Activated T-cell treated with anti-CD3 and anti-CD28 coated beads, Interleukin-2, amount 50 U/mL, for 48 hours (primary cell): ENCODE measurements around the gene GRIN1.

ENCODE experiments used
- DNase-seq, 2 experiments: peaks; one replicate each; pipeline ENCODE4 v3.0.0-alpha.2; 2020

Gene GRIN1

DNA sequence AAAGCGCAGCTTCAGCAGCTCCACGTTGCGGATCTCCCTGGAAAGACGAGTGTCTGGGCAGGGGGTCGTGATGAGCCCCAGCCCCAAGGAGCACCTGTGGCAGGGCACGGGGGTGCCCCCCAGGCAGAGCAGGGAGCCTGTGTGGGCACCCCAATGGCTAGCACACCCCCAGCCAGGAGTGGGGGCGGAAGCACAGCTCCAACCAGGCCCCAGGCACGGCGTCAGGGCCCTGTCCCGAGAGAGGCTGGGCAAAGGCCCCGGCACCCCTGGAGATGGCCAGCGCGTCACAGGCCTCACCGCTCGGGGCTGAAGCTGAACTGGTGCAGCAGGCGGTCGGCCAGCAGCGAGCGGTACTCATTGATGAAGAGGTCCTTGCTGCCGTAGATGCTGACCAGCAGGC is 41.5 kb downstream of the GRIN1 start:
- no peak for DNase-seq

DNA sequence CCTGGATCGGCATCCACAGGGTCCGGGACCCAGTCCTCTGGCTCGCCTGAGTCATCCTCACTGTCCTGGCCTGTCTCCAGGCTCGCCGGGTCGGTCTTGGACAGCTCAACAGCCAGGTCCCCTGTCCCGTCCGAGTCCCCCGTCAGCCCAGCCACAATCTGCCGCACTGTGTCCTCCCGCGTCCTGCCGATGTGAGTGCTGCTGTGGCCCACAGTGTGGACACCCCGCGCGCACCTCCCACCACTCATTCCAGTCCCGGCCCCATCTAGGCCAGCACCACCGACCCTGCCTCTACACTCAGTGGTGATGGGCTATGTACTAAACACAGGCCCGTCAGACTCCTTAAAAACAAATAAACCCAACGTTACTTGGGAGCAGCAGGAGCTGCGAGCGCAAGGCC is 42.7 kb downstream of the GRIN1 start:
- no peak for DNase-seq

DNA sequence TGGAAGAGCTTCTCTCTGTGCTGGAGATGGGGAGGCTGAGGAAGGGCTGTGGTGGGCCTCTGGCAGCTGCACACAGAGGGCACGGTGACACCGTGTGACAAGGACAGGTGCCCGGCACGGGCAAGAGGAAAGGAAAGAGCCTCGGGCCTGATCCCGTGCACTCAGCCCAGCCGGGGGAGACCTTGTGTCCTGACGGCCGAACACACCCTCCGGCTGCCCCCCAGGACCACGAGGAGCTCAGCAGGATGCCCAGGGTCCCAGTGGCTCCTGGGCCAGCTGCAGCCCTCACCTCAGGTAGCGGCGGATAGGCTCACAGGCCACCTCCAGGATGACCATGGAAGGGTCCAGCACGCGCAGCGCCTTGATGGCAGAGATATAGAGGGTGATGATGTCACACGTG is 43.9 kb downstream of the GRIN1 start:
- no peak for DNase-seq

DNA sequence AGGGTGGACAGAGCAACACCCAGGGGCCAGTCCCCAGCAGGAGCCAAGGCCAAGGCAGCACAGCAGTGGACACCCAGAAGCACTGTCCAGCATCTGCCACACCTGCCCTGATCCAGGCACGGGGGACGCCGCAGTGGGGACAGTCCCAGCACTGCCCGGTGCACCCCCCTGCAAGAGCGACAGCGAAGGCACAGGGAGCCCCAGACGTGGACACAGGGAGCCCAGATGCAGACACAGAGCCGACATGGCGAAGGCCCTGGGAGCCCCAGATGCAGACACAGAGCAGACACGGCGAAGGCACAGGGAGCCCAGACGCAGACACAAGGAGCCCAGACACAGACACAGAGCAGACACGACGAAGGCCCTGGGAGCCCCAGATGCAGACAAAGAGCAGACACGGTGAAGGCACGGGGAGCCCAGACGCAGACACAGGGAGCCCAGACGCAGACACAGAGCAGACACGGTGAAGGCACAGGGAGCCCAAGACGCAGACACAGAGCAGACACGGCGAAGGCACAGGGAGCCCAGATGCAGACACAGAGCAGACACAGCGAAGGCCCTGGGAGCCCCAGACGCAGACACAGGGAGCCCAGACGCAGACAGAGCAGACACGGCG is 45.1 kb downstream of the GRIN1 start:
- DNase-seq: no peak

DNA sequence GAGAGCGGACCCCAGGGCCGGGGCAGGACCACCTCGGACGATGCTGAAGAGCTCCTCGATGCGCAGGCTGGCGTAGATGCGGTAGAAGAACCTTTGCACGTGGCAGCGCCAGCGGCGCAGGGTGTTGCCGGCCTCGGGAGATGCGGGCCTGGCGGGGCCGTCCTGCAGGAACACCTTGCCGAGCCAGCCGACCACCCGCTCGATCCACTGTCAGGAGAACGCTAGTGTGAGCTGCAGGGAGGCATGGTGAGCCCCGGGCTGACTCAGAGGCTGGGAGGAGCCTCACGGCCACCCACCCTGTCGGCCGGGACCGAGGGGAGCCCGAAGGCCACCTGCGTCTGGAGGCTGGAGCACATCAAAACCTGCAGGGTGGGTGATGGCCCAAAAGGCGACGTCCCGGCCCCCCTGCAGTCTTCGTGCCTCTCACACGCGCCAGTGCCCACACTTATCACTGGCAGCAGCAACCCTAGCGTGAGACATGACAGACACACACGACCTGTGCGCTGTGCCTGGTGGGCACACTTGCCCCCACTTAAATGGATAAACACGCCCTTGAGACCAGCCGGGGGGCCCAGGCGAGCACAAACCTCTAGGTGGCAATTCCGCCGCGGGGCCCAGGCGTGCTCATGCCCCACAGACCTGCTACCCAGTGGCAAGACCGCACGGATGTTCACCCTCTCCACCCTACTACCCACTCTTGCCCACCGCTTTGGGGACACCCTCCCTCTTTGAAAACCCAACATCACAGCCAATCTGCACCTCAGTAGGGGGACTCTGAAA is 46.1 kb downstream of the GRIN1 start:
- DNase-seq: no peak

DNA sequence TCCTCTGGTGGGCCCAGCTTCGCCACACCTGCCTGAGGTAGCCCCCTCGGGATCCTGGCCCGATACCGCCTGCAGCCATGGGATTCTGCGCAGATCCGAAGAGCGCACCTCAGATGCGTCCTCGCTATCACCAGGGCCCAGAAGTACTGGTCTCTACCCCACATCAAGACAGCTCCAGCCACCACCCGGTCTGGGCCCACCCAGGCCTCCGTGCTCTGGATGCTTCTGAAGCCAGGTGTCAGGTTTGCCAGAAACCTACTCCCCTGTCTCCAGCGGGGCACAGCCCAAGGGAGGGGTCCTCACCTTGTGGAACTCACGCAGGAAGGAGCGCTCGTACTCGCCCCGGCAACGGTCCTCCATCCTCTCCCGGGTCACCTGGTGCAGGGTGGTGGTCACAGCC is 47.0 kb downstream of the GRIN1 start:
- no peak for DNase-seq

DNA sequence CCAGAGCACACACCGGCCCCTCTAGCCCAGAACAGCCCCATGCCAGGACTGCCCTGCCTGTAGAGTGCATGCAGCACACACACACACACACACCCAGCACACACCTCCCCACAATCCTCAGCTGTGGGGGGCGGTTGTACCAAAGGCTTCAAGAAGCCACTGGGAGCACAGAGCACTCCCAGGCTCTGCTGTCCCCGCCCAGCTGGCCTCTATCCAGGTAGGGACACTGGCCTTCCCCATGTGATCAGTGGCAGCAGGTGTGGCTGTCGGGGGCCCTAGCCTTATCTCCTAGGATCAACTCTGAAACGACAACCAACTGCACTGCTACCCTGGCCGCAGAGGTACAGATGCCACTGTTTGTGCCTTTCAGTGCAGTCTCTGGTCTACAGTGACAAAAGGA is 47.4 kb downstream of the GRIN1 start:
- no peak for DNase-seq

DNA sequence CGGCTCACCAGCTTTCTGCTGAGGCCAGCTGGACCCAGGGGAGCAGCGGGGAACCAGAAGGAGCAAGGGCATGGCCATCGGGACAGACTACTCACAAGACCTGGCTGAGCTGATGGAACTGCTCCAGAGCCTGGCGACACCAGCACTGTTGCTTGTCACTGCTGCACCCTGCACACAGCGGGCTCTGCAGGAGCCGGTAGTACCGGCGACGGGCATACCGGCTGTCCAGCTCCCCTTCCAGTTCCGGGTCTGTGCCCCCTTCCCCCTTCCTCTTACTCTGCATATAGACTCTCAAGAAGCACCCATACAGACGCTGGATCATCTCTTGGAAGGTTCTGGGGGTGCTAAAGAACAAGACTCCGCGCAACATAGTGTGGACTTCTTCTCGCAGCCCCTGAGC is 48.4 kb downstream of the GRIN1 start:
- DNase-seq: no peak

DNA sequence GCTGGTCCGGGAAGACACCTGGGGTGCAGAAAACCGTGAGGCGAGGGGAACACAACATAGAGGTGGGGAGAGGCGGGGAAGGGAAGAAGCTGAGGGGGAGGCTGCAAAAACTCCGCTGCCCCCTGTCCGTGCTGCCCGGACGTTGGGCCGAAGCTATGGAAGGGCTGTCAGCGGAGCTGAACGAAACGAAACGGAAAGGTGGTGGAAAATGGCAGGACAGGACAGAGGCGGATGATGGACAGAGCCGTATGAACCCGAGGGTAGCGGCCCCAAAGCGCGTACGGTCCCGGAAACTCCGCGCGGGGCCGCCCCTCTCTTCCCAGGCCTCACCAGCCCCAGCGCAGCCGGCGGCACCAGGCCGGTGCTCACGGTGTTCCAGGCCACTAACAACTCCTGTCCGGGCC is 49.1 kb downstream of the GRIN1 start:
- no peak for DNase-seq

DNA sequence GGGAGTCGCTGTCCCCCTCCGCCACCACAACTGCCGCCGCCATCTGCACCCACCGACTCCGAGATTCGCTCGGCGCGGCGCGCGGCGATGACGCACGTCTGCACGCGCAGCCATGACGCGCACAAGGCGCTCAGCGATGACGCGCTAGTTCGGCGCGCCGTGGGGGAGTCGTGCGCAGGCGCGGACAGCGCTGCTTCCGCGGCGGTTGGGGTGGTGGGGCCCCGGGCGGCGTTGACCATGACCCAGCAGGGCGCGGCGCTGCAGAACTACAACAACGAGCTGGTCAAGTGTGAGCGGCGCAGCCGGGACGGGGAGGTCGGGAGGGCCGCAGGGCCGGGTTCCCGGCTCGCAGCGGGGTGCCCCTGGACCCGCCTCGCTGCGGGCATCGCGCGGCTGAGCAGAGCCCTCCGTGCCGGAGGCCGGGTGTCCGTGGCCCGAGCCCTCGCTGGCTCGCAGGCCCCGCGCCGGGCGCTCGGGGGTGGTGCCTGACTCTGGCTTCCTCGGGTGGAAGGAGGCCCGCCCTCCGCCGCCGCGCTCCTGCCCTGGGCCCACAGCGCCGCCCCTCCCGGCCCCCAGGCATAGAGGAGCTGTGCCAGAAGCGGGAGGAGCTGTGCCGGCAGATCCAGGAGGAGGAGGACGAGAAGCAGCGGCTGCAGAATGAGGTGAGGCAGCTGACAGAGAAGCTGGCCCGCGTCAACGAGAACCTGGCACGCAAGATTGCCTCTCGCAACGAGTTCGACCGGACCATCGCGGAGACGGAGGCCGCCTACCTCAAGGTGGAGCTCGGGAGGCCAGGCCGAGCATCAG is 49.7 kb downstream of the GRIN1 start, which contains the start of the genes ANAPC2 and SSNA1:
Gene ANAPC2, minus strand, starts transcription at position 71 of the 807 bp plus-strand sequence. Its CDS starts 28 bp downstream, at position 43.
Gene SSNA1, plus strand, starts transcription at position 187 of the 807 bp plus-strand sequence. Its CDS starts 51 bp downstream, at position 238.
- DNase-seq: peak; percentile 97

DNA sequence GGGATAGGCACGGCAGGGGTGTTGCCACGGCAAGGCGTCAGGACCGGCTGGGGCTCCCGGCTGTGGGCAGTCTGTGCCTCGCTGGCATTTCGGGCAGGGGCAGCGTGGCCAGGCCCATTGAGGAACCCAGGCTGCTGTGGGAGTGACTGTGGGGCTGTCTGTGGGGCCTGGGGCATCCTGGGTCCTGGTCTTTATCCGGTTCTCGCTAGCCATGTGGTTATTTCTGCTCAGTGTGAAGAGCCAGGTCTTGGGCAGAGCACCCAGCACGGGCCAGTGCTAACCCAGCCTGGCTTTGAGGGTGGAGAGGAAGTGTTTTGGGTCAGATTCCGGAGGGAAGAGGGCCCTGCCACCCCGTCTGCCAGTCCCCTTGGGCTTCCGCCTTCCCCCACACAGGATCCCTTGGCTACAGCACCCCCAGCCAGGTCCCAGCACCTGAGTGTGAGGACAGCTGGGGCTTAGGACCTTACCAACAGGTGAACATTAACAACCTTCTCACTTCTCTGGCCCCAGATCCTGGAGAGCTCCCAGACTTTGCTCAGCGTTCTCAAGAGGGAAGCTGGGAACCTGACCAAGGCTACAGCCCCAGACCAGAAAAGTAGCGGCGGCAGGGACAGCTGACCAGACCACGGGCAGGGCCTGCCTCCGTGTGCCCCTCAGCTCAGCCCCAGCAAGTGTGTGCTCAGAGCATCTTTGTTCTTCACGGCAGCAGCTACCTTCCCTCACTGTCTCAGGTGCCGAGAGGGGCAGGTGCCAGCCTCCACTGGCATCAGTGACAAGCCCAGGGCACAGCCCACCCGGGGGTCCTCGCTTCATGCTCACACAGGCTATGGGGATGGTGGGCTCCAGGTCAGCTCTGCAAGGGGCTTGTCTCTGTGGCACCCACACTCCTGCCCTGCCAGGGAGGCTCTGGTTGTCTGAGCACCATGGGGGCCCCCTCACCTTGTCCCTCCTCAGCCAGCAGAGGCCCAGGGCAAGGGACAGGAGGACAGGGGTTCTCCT is 50.6 kb downstream of the GRIN1 start:
- DNase-seq: no peak

DNA sequence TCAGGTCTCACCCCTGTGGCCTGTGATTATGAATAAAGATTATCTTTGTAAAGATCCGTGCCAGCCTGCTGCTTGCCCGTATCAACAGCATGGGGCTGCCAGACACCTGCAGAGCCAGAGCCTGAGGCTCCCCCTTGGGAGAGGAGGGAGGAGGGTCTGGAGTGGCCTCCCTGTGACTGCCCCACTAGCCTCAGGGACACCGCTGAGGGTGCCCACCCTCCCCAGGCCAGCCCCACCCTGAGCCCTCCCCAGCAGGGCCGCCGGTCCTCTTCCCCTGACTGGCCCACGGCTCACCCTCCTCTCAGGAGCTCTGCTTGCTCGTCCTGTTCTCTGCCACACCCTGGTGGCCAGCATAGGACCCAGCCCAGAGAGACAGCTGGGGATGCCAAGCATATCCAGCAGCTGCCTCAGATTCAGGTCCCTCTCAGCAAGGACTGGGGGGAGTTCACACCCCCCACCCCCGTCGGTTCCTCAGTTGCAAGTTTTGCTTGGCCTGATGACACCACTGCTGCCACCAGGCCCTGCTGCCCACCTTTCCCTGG is 51.4 kb downstream of the GRIN1 start:
- DNase-seq: no peak

DNA sequence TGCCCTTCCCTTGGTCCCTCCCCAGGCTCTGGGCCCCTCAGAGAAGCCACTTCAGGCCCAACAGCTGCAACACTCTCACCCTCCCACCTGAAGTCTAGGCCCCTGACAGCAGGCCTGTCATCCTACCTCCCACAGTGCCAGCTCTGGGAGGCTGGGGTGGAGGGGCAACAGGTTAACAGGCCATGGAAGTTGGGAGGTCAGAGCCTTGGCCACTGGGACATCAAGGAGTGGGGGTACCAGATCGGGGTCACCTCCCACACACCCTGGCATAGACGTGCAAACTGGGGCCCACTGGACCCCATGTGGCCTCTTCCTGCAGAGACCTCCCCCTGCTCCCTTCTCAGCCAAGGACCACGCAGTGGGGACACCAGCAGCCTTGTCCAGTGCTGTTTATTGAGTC is 52.3 kb downstream of the GRIN1 start:
- no peak for DNase-seq

DNA sequence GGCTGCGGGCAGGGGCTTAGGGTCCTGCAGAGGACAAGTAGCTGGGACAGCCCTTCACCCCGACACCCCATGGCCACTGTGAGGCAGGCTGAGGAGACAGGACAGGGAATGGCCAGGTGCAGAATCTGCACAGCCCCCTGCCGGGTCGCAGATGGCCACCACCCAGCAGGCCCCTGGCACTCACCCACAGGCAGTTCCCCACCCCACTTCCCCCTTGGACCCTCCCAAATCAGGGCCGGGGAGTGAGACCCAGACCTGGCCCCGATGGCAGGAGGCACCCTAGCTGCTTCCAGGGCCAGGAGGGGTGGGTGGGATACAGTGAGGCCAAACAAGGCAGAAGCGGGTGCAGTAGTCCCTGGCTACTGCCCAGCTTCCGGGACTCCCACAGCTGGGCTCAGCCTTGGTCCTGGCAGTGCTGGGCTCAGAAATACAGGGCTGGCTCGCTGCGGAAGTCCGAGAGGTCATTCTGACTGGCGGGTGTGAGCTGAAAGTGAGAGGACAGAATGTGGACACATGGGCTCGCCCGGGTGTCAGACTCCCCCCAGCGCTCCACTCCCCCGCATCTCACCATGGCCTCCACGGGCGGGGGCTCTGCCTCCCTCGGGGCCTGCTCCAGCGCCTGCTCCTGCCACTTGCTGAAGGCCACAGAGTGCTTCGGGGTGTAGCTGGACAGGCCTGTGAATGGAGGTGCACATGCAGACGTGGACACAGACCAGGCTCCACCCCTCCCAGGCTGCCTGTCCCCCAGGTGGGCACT is 52.9 kb downstream of the GRIN1 start:
- DNase-seq: no peak

DNA sequence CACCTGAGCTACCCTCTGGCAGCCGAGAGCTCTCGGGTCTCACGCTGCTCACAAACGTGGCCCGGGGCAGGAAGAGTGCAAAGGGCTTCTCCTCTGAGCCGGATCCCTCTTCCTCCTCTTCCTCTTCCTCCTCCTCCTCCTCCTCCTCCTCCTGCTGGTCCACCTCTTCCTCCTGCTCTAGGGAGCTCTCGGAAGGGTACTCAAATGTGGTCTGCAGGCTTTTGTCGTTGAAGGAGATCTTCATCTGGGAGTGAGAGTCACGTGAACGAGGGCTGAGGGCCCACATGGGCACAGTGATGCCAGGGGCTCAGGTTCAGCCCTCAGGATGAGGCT is 53.5 kb downstream of the GRIN1 start:
- no peak for DNase-seq

DNA sequence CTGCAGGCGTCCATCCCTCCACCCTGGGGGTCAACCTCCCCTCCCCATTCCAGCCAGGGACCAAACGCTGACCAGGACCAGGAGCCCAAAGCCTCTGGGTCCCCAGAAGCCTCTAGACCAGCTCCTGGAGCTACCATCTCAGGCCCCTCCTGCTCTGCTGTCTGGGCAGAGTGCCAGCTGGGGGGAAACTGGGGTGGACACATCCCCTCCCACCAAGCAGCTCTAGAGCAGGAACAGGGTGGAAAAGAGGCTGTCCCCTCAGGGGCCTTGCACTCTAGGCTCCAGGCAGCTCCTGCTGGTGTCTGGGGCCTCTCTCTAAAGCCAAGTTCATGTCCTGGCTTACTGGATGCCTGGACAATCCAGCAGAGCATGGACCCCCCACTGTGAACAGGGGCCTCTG is 53.9 kb downstream of the GRIN1 start:
- no peak for DNase-seq

DNA sequence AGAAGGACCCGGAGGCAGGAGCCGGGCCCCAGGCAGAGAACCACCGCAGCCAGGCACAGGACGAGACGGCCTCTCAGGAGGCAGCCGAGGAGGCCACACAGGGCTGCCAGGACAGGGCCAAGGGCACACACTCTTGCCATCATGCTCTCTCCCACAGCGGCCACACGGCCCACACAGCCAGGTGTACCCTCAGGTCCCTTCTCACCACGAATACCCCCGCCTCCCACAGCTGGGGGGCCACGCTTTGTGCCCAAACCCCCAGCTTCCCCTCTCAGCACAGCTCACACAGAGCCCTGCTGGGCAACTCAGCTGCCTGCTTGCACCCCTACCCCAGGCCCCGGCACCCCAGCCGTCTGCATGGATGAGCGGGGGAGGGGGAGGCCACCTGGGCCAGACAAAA is 54.8 kb downstream of the GRIN1 start:
- DNase-seq: no peak

DNA sequence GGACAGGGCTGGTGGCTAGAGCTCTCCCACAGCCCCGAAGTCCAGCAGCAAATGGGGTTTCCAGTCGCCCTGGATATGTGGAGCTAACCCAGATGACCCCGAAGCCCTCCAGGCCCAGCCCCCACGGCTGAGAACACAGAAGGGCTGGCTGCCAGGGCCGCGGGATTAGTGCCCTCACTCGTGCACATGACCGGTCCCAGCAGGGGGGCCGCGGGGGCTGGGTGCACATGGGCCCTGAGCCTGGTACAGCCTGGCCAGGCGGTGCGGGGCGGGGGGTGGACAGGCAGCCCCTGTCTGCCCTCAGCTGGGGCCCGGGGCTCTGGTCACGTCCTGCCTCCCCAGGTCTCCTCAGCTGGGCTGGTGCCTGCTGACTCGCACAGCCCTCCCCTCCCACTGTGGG is 55.4 kb downstream of the GRIN1 start:
- no peak for DNase-seq

DNA sequence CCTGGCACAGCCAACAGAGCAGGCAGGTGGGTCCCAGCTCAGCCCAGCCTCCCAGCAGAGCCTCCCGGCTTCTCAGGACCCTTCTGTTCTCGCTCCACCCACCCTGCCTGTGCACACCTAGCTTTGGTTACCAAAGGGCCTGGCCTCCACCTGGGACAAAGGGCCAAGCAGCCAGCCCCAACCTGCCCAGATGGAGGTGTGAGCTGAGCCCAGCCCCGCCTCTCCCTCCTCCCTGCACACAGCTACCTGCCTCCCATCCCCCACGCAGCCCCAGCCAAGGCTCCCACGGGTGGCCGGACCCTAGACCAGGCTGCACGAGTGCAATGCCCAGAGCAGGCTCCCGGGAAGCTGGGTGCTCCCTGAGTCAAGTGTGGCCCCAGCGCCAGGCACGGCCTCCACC is 56.0 kb downstream of the GRIN1 start:
- no peak for DNase-seq

DNA sequence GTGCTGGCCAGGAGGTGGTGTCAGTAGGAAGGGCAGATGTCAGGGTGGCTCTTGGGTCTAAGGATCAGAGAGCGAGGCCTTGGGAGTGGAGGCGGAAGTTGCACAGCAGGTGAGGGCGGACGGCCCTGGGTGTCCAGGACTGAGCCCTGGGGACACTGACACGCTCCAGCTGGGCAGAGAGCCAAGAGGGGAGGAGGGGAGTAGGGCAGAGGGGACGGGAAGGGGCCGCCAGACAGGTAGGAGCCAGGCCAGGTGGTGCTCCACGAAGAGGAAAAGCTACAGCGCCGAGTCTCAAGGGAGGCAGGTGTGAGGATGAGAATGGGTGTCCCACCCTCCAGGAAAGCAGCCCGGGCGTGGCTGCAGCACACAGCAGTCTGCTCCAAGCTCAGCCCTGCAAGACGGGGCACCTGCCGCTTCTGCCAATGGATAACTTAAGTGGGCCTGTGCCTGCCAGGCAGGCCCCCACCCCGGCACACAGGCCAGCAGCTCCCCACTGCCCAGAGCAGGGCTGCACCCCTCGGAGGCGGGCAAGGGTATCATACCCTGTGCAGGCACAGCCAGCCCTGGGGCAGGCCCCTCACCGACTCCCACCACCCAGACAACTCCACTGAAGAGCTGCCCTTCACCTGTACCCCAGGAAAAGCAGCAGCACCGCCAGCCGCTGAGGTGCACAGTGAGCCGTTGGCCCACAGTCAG is 56.7 kb downstream of the GRIN1 start:
- no peak for DNase-seq
